ENCODE measurements around the gene CST9L. TPM values are rescaled to one million over a fixed set of nuclear protein-coding genes. Genes with fewer than 3 reads are reported as not detected.

Gene CST9L
- total RNA-seq, 1 donor from 2014 or later, result not detected

Other genes with a start within 250 kb of the CST9L start
- gene NXT1, start 217.7 kb downstream of the CST9L start, total RNA-seq, result 10.5 TPM
- gene GZF1, start 206.3 kb downstream of the CST9L start, total RNA-seq, result 13.0 TPM
- 12.4 TPM for gene NAPB, start 147.0 kb downstream of the CST9L start, total RNA-seq
- not detected for gene CSTL1, start 128.8 kb downstream of the CST9L start, total RNA-seq
- gene CST11, start 115.6 kb downstream of the CST9L start, total RNA-seq, result not detected
- gene CST8, start 77.4 kb downstream of the CST9L start, total RNA-seq, result not detected
- not detected for gene CST9, start 37.4 kb upstream of the CST9L start, total RNA-seq
- gene CST3, start 69.5 kb upstream of the CST9L start, total RNA-seq, result 2,306 TPM
- 3.7 TPM for gene CST4, start 120.6 kb upstream of the CST9L start, total RNA-seq
- 28.7 TPM for gene CST1, start 182.5 kb upstream of the CST9L start, total RNA-seq

All from mucosa of gallbladder (tissue), 1 donor.